Activated T-helper 1 cell treated with anti-CD3 and anti-CD28 coated beads, Interleukin-2, amount 50 U/mL, for 16 hours (primary cell): Measurements from ENCODE around the gene PTPMT1.
"Not testable (repeated sequence)": the region's sequence is repeated elsewhere in the genome, so short reads cannot be mapped to it uniquely, and the experiment has no call there.

Source experiments
- DNase-seq, 2 donors: peaks; one replicate each; pipeline ENCODE4 v3.0.0-alpha.2; 2020; ENCODE audit warnings: low read depth in 1 of 2, low spot score in 1 of 2

PTPMT1 gene, protein sequence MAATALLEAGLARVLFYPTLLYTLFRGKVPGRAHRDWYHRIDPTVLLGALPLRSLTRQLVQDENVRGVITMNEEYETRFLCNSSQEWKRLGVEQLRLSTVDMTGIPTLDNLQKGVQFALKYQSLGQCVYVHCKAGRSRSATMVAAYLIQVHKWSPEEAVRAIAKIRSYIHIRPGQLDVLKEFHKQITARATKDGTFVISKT

GRCh38 chr11:47565340-47566148 is at the start of gene PTPMT1:
Gene PTPMT1 (plus strand): TSS chr11:47565599. CDS start chr11:47565623, 24 bp downstream.
- peak; percentile 17 to 37 for DNase-seq

GRCh38 chr11:47516155-47516554 is 49.2 kb upstream of the PTPMT1 start:
- DNase-seq, result no peak

DNA sequence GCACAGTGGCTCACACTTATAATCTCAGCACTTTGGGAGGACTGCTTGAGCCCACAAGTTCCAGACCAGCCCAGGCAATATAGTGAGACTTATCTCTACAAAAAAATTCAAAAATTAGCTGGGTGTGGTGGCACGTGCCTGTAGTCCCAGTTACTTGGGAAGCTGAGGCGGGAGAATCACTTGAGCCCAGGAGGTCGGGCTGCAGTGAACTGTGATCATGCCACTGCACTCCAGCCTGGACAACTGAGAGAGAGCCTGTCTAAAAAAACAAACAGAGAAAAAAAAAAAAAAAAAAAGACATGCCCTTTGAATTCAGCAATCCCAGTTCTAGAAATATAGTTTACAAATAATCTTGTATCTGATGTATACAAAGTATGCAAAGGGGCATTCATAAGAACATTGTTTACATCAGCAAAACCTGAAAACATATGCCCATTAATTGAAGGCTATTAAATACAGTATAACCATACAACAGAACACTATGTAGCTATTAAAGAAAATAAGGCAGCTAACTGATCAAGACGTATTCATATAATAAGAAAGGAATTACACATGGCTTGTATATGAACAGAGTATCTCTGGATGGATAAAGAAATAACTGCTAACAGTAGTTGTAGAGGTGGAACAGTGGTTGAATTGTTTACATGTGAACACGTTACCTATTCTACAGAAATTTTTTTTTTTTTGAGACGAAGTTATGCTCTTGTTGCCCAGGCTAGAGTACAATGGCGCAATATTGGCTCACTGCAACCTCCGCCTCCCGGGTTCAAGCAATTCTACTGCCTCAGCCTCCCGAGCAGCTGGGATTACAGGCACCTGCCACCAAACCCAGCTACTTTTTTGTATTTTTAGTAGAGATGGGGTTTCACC is 48.2 kb upstream of the PTPMT1 start:
- no peak for DNase-seq

- no peak for DNase-seq
Observed at GRCh38 chr11:47518212-47518964, 47.0 kb upstream of the PTPMT1 start.

- DNase-seq, result no peak
Observed at GRCh38 chr11:47523490-47524225, 41.7 kb upstream of the PTPMT1 start.

GRCh38 chr11:47524291-47524874 is 41.0 kb upstream of the PTPMT1 start:
- DNase-seq, result no peak

DNA sequence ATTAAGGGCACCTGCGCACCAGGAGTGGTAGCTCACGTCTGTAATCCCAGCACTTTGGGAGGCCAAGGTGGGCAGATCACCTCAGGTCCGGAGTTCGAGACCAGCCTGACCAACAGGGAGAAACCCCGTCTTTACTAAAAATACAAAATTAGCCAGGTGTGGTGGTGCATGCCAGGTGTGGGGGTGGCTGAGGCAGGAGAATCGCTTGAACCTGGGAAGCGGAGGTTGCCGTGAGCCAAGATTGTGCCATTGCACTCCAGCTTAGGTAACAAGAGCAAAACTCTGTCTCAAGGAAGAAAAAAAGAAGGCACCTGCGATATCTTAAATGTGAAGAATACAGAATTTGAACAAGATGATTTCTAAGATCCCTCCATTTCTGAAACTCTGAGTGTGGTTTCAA is 39.4 kb upstream of the PTPMT1 start:
- DNase-seq, result not testable (repeated sequence)

DNA sequence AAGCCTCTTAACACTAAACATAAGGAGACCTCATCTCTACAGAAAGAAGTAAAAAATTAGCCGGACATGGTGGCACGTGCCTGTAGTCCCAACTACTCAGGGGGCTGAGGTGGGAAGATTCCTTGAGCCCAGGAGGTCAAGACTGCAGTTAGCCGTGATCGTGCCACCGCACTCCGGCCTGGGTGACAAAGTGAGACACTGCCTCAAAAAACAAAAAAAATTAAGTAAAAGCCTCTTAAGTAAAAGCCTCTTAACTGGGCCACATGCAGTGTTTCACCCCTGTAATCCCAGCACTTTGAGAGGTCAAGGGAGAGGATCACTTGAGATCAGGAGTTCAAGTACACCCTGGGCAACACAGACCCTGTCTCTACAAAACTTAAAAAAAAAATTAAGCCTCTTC is 38.2 kb upstream of the PTPMT1 start:
- no peak for DNase-seq

GRCh38 chr11:47529951-47530350 is 35.4 kb upstream of the PTPMT1 start:
- DNase-seq, result no peak

DNA sequence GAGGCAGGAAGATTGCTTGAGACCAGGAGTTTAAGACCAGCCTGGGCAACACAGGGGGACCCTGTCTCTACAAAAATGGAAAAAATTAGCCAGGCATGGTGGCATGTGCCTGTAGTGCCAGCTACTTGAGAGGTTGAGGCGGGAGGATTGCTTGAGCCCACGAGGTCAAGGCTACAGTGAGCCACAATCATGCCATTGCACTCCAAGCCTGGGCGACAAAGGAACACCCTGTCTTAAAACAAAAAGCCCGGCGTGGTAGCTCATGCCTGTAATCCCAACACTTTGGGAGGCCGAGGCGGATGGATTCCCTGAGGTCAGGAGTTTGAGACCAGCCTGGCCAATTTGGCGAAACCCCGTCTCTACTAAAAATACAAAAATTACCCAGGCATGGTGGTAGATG is 34.7 kb upstream of the PTPMT1 start:
- DNase-seq, result not testable (repeated sequence)

DNA sequence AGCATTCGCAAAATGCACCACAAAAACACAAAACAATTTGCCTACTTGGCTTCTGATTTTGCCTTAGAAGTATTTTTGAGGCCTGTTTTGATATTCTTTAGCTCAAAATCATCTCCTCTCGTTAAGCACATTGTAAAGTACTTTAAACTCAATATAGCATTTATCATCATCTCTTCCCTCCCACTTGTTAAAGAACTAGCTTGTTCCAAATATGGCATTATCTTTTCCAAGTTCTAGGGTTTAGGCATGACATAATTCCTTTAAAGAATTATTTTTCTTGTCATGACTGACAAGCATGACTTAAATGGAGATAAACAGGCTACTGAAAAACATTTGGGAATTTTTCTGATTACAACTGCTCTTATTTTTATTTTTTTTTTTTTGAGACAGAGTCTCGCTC is 33.7 kb upstream of the PTPMT1 start:
- DNase-seq, result no peak

DNA sequence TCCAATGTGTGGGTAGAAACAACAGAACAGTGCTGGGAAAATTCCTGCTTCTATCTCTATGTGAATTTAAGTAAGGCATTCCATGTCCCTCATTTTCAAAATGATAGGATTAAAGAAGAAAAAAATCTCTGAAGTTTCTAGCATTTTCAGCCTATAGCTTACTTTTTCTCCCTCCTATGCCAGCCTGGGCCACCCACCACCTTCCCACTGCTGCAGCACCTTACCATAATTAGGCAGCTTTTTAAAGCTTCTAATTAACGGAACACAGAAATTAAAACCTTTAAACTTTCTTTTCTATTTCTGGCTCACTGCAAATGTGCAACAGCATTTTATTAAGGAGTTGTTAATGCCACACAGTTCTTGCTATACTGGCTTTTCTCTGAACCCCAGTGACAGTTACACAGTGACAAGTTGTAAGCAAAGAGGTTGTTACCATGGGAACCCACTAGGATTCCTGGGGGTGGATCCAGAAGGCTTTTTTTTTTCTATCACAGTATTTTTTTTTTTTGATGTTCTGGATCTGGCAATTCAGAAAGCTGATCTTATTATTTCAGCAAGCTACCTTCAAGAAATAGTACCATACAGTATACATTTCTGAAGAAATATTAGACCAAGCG is 32.7 kb upstream of the PTPMT1 start:
- no peak for DNase-seq

- DNase-seq, result no peak
Observed at GRCh38 chr11:47533690-47534151, 31.7 kb upstream of the PTPMT1 start.

DNA sequence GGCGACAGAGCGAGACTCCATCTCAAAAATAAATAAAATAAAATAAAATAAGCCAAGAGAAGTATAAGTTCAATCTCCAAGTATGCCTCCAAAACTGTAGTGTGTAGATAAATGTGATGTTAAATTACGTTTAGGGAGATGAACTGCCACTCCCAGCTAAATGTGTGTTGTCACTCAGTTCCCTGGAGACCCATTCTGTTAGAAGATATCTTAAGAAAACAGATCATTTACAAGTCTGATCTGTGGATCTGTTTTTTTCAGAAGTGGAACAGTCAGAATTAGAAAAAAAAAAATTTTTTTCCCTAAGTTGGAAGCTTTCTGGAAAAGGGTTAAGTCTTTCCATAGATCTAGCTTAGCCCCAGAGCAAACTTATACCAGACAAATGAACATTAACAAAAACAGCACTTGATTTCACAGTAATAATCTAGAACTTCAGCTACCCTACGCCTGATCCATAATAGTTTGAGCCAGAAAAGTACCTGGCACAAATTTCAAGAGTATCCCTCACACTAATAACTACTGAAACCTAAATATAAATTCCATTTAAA is 30.6 kb upstream of the PTPMT1 start:
- no peak for DNase-seq

DNA sequence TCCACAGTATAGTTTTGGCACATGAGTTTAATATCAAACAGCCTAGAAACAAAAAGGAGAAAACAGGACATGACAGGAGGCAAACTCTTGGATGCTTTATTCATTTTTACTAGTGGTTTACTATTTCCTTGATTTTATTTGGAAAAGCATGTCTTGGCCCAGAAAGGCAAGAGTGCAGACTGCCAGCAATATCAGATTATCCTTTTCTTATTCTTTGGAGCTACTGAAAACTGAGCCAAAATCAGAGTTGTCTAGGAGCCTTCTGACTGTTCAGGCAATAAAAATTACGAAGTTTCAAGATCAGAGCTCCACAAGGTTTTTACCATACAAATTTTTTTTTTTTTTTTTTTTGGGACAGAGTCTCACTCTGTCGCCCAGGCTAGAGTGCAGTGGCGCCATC is 28.5 kb upstream of the PTPMT1 start:
- no peak for DNase-seq

- no peak for DNase-seq
Observed at GRCh38 chr11:47538741-47539565, 26.4 kb upstream of the PTPMT1 start.

DNA sequence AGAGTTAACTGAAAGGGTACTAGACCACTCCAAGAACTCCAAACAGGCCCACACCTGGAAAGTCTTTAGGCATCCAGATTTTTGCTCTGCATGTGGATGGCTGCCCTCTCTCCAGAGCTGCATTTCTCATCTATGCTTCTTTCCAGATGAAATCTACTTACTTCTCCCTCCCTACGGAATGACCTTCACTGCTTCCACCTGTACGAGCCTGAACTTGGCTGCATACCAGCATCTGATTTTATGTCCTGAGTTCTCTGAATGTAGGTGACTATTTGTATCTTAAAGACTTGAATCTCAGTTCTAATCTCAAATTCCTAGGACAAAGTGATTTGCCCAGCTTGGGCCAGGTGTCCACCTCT is 25.7 kb upstream of the PTPMT1 start:
- DNase-seq, result no peak

DNA sequence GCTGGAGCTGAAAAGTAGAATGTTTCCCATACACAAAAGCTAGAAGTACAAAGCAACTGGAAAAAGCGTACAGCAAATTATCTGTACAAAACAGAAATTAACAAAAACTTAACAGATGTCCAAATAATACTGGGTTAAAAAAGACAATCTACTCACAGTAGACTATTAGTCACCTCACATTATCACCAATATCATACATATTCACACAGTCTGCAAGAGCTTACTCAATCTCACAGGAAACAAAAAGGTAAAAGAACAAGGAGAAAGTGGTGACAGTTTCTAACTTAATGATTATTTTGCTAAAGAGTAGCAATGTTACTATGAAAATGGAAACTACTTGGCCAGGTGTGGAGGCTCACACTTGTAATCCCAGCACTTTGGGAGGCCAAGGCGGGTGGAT is 24.3 kb upstream of the PTPMT1 start:
- DNase-seq, result no peak
